Stomach (tissue), 4 donors: ENCODE measurements around the gene HNRNPF.

Source experiments
- EP300 ChIP-seq: sonication (generic); formaldehyde crosslinking; IDR thresholded peaks from one replicate; pipeline ENCODE4 v1.6.1; 2017; ENCODE audit warnings: antibody characterized with exemption
- POLR2A ChIP-seq, 4 donors: fragments of 450-650 bp; IDR thresholded peaks; one replicate each; pipeline ENCODE4 v1.6.1; 2016; ENCODE audit warnings: antibody characterized with exemption in 4 of 4, control low read depth in 2 of 4, mild to moderate bottlenecking in 1 of 4, moderate library complexity in 1 of 4
- POLR2AphosphoS5 ChIP-seq, 3 donors: sonication (generic); formaldehyde crosslinking; IDR thresholded peaks; one replicate each; pipeline ENCODE4 v1.6.1; 2016; ENCODE audit warnings: antibody characterized with exemption in 3 of 3
- TF ChIP-seq, protein P1 (sequence below), 7 experiments: fragments of 450-650 bp in 4 of 7; fragments of 200-600 bp in 3 of 7; sonication (generic) in 3 of 7; IDR thresholded peaks; one replicate each; pipeline ENCODE4 v1.5.1; 2016 to 2019; ENCODE audit warnings: antibody characterized with exemption in 7 of 7, control low read depth in 2 of 7, mild to moderate bottlenecking in 1 of 7

DNA sequence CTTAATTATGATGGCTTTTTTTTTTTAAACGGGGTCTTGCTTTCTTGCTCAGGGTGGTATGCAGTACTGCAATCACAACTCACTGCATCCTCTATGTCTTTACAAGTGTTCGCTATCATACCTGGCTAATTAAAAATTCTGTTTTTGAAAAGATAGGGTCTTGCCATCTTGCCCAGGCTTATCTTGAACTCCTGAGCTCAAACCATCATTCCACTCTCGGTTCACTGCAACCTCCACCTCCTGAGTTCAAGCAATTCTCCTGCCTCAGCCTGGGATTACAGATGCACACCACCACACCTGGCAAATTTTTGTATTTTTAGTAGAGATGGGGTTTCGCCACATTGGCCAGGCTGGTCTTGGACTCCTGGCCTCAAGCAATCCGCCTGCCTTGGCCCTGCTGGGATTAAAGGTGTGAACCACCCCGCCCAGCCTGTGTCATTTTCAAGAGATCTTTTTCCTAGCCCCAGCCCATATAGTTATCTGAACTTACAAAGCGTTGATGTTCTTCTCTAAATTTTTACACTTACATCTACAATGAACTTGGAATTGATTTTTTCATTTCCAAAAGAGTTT lies 6.0 kb downstream of the HNRNPF start:
- TF ChIP-seq POLR2A (IDR thresholded peaks at IDR 0.05) (no peak), POLR2AphosphoS5 (IDR thresholded peaks at IDR 0.05) (no peak), EP300 (no peak)
- TF ChIP-seq, protein P1, sequence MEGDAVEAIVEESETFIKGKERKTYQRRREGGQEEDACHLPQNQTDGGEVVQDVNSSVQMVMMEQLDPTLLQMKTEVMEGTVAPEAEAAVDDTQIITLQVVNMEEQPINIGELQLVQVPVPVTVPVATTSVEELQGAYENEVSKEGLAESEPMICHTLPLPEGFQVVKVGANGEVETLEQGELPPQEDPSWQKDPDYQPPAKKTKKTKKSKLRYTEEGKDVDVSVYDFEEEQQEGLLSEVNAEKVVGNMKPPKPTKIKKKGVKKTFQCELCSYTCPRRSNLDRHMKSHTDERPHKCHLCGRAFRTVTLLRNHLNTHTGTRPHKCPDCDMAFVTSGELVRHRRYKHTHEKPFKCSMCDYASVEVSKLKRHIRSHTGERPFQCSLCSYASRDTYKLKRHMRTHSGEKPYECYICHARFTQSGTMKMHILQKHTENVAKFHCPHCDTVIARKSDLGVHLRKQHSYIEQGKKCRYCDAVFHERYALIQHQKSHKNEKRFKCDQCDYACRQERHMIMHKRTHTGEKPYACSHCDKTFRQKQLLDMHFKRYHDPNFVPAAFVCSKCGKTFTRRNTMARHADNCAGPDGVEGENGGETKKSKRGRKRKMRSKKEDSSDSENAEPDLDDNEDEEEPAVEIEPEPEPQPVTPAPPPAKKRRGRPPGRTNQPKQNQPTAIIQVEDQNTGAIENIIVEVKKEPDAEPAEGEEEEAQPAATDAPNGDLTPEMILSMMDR (IDR thresholded peaks at IDR 0.05): no peak
